ENCODE measurements around the gene EIF1AX.

GRCh38 chrX:20128670-20129069 lies 13.0 kb downstream of the EIF1AX start:
- no peak for TF ChIP-seq HCFC1 (IDR thresholded peaks at IDR 0.05; ENCODE audit: low read depth, low read length)
- no peak for TF ChIP-seq PHF21A (CRISPR knock-in tag; IDR thresholded peaks at IDR 0.05)
- no peak for TF ChIP-seq ZNF597 (CRISPR knock-in tag; IDR thresholded peaks at IDR 0.05)
- TF ChIP-seq SIN3A (IDR thresholded peaks at IDR 0.05; ENCODE audit: borderline replicate concordance, low read depth, low read length) = no peak
- TF ChIP-seq RFX5 (IDR thresholded peaks at IDR 0.05; ENCODE audit: low read depth, low read length) = no peak
- TF ChIP-seq CTCF (CRISPR knock-in tag; IDR thresholded peaks at IDR 0.05) = no peak
- no peak for TF ChIP-seq ZSCAN25 (CRISPR knock-in tag; IDR thresholded peaks at IDR 0.05)
- no peak for TF ChIP-seq FOSL1 (CRISPR knock-in tag; IDR thresholded peaks at IDR 0.05; ENCODE audit: borderline replicate concordance)
